CD4-positive, alpha-beta memory T cell (primary cell): Measurements from ENCODE around the gene SRSF10. TPM values are rescaled to one million over a fixed set of nuclear protein-coding genes. Genes with fewer than 3 reads are reported as not detected.
A peak's percentile ranks its signal among the peaks of the same experiment; 100 is the strongest.

Experiments
- CTCF ChIA-PET: fragments of 350-600 bp; sonication (Branson Sonifier 250); formaldehyde crosslinking; loops from one replicate; lab custom pipeline; 2021; ENCODE audit warnings: inconsistent platforms; ENCODE audit not compliant: partially characterized antibody; lab: Charles Lee
- POLR2A ChIA-PET: fragments of 350-600 bp; sonication (Branson Sonifier 250); formaldehyde crosslinking; loops from one replicate; lab custom pipeline; 2021; ENCODE audit not compliant: partially characterized antibody; lab: Charles Lee
- DNase-seq, 5 donors: peaks; one replicate each; pipeline versions ENCODE4 v3.0.0 to v3.0.0-alpha.2; 2020 to 2022; ENCODE audit warnings: mixed read lengths in 1 of 5
- H3K27ac ChIP-seq: one replicate; pipeline ENCODE4 v1.7.0; 2013; ENCODE audit warnings: low read depth, low read length
- H3K27me3 ChIP-seq: 2 replicates; pipeline ENCODE4 v1.7.0; 2013; ENCODE audit warnings: mild to moderate bottlenecking, low read length, moderate library complexity; ENCODE audit not compliant: insufficient read depth
- H3K36me3 ChIP-seq: 2 replicates; pipeline ENCODE4 v1.7.0; 2013; ENCODE audit warnings: mild to moderate bottlenecking, low read length, moderate library complexity; ENCODE audit not compliant: insufficient read depth
- H3K4me1 ChIP-seq: 2 replicates; pipeline ENCODE4 v1.7.0; 2013; ENCODE audit warnings: mild to moderate bottlenecking, low read length, moderate library complexity; ENCODE audit not compliant: insufficient read depth
- H3K4me3 ChIP-seq, 2 donors: one replicate each; pipeline ENCODE4 v1.7.0; 2013; ENCODE audit warnings: low read length in 2 of 2, mild to moderate bottlenecking in 1 of 2
- H3K9me3 ChIP-seq, 2 donors: one replicate each; pipeline ENCODE4 v1.7.0; 2013; ENCODE audit warnings: low read length in 2 of 2, control low read depth in 1 of 2; ENCODE audit not compliant: control insufficient read depth in 1 of 2
- H3K27ac Mint-ChIP-seq, 7 donors: one replicate each; pipeline ENCODE4 v1.8.0; 2020 to 2021; ENCODE audit warnings: mixed read lengths in 7 of 7, mild to moderate bottlenecking in 6 of 7, inconsistent platforms in 3 of 7, moderate library complexity in 3 of 7
- H3K27me3 Mint-ChIP-seq, 2 donors: one replicate each; pipeline ENCODE4 v1.8.0; 2020 to 2021; ENCODE audit warnings: mixed read lengths in 2 of 2
- H3K36me3 Mint-ChIP-seq, 2 donors: one replicate each; pipeline ENCODE4 v1.8.0; 2020 to 2021; ENCODE audit warnings: mixed read lengths in 2 of 2, inconsistent platforms in 1 of 2, mild to moderate bottlenecking in 1 of 2
- H3K4me1 Mint-ChIP-seq, 4 donors: one replicate each; pipeline ENCODE4 v1.8.0; 2020 to 2021; ENCODE audit warnings: mixed read lengths in 4 of 4, mild to moderate bottlenecking in 1 of 4
- H3K4me3 Mint-ChIP-seq, 8 donors: one replicate each; pipeline ENCODE4 v1.8.0; 2020 to 2021; ENCODE audit warnings: mixed read lengths in 8 of 8, mild to moderate bottlenecking in 7 of 8, moderate library complexity in 6 of 8, inconsistent platforms in 3 of 8
- H3K9me3 Mint-ChIP-seq, 8 donors: one replicate each; pipeline ENCODE4 v1.8.0; 2020 to 2021; ENCODE audit warnings: mixed read lengths in 8 of 8, mild to moderate bottlenecking in 5 of 8, inconsistent platforms in 3 of 8, moderate library complexity in 1 of 8
- intact Hi-C: fragments of 100-400 bp; cut with micrococcal nuclease; formaldehyde crosslinking; loops from one replicate; pipeline ENCODE4 v1.15.1; 2023
- polyA plus RNA-seq, 2 donors: library from polyadenylated mRNA; unstranded; fragments of 300-500 nt; fragmentation: Illumina TruSeq; gene quantifications; one replicate each; pipeline ENCODE4 v1.2.3, GENCODE V29; 2021
- total RNA-seq, 2 experiments: library from RNA; stranded (reverse); gene quantifications; one replicate each; pipeline ENCODE4 v1.2.3, GENCODE V29; 2021

The SRSF10 gene
- total RNA-seq (100 to 1,000 TPM; 163 to 169 TPM), polyA plus RNA-seq (100 to 1,000 TPM; 109 to 111 TPM)

- H3K4me3 ChIP-seq = peak within 1 kb of the TSS; percentile 80 to 85
- peak; percentile 97 to 99 (median 98) for DNase-seq
- Mint-ChIP-seq H3K27me3 (no peaks in the 10 kb centered on the region), H3K4me3 (peak within 1 kb of the TSS; percentile 88 to 98 (median 94)), H3K9me3 (peaks cover 0 to 6% (median 0%) of the 10 kb centered on the region in 8 donors), H3K4me1 (peaks cover 38 to 55% (median 47%) of the 10 kb centered on the region in 4 donors), H3K36me3 (peaks cover 4 to 30% of the 10 kb centered on the region in 2 donors), H3K27ac (peak within 1 kb of the TSS; percentile 92 to 99 (median 97))
- H3K9me3 ChIP-seq = no peaks in the 10 kb centered on the region
- intact Hi-C loops = loop anchor here (1.0 to 2.0 kb wide), 2 partner anchors 21 to 1267 kb away; partner anchors contain the start of genes PNRC2 and RSRP1
- ChIA-PET POLR2A (interaction anchor here (1.0 to 4.8 kb wide), 7 partner anchors 9 to 179 kb away, joined by 3 to 80 read pairs (median 6); partner anchors contain the start of genes GALE and PNRC2), CTCF (interaction anchor here (1.0 kb wide), 1 partner anchor 19 kb away, joined by 5 read pairs; no protein-coding TSS in a partner anchor)
- peak within 1 kb of the TSS; percentile 93 for H3K27ac ChIP-seq
- peaks cover 50% of the 10 kb centered on the region for H3K4me1 ChIP-seq
- H3K27me3 ChIP-seq = no peaks in the 10 kb centered on the region
- no peaks in the 10 kb centered on the region for H3K36me3 ChIP-seq
Observed at GRCh38 chr1:23979881-23980727, at the start of gene SRSF10. Gene SRSF10 (minus strand): TSS chr1:23980327. CDS start chr1:23980255, 72 bp downstream.

- Histone ChIP-seq H3K9me3 (no peaks in the 10 kb centered on the region), H3K4me1 (no peaks in the 10 kb centered on the region), H3K4me3 (no peak overlapping the region), H3K27me3 (no peaks in the 10 kb centered on the region), H3K36me3 (no peaks in the 10 kb centered on the region), H3K27ac (no peak overlapping the region)
- ChIA-PET CTCF (interaction anchor here (0.7 to 2.3 kb wide), 9 partner anchors 9 to 256 kb away, joined by 3 to 8 read pairs (median 3); partner anchors contain the start of gene PNRC2), POLR2A (interaction anchor here (1.2 to 1.5 kb wide), 2 partner anchors 68 to 69 kb away, joined by 3 read pairs; no protein-coding TSS in a partner anchor)
- Mint-ChIP-seq H3K27me3 (peaks cover 0 to 1% of the 10 kb centered on the region in 2 donors), H3K9me3 (no peaks in the 10 kb centered on the region), H3K4me3 (no peak overlapping the region), H3K27ac (no peak overlapping the region), H3K36me3 (no peaks in the 10 kb centered on the region), H3K4me1 (peaks cover 0 to 2% (median 1%) of the 10 kb centered on the region in 4 donors)
- intact Hi-C loops = loop anchor here (1.0 kb wide), 1 partner anchor 69 kb away; the partner anchor contains the start of gene PNRC2
- DNase-seq = peak in 4 of 5 donors; percentile 21 to 30 (median 25)
Observed at GRCh38 chr1:24027838-24028468, 47.8 kb upstream of the SRSF10 start.

GRCh38 chr1:24022581-24023361 lies 42.6 kb upstream of the SRSF10 start:
- CTCF ChIA-PET = no interaction called here
- no peaks in the 10 kb centered on the region for H3K9me3 Mint-ChIP-seq
- no peaks in the 10 kb centered on the region for H3K36me3 Mint-ChIP-seq
- Histone ChIP-seq H3K9me3 (no peaks in the 10 kb centered on the region), H3K36me3 (no peaks in the 10 kb centered on the region), H3K27me3 (no peaks in the 10 kb centered on the region), H3K4me1 (no peaks in the 10 kb centered on the region), H3K27ac (no peak overlapping the region), H3K4me3 (no peak overlapping the region)
- H3K27ac Mint-ChIP-seq = peak overlapping the region in 1 of 7 donors; percentile 72
- POLR2A ChIA-PET = no interaction called here
- intact Hi-C loops = no loop called here
- H3K27me3 Mint-ChIP-seq = peaks cover 0 to 1% of the 10 kb centered on the region in 2 donors
- no peak for DNase-seq
- H3K4me3 Mint-ChIP-seq = no peak overlapping the region
- no peaks in the 10 kb centered on the region for H3K4me1 Mint-ChIP-seq

GRCh38 chr1:24021403-24022266 lies 41.5 kb upstream of the SRSF10 start:
- no peaks in the 10 kb centered on the region for H3K4me1 ChIP-seq
- ChIA-PET CTCF (no interaction called here), POLR2A (no interaction called here)
- Mint-ChIP-seq H3K4me3 (no peak overlapping the region), H3K27ac (no peak overlapping the region), H3K27me3 (peaks cover 4 to 6% of the 10 kb centered on the region in 2 donors), H3K4me1 (no peaks in the 10 kb centered on the region), H3K36me3 (no peaks in the 10 kb centered on the region), H3K9me3 (no peaks in the 10 kb centered on the region)
- no peaks in the 10 kb centered on the region for H3K27me3 ChIP-seq
- no peak overlapping the region for H3K4me3 ChIP-seq
- no peak for DNase-seq
- no peaks in the 10 kb centered on the region for H3K9me3 ChIP-seq
- intact Hi-C loops = no loop called here
- no peak overlapping the region for H3K27ac ChIP-seq
- H3K36me3 ChIP-seq = no peaks in the 10 kb centered on the region

GRCh38 chr1:24020470-24020869 lies 40.3 kb upstream of the SRSF10 start:
- H3K36me3 Mint-ChIP-seq = no peaks in the 10 kb centered on the region
- H3K4me1 Mint-ChIP-seq = no peaks in the 10 kb centered on the region
- Histone ChIP-seq H3K4me3 (no peak overlapping the region), H3K36me3 (no peaks in the 10 kb centered on the region), H3K9me3 (no peaks in the 10 kb centered on the region), H3K4me1 (no peaks in the 10 kb centered on the region), H3K27me3 (no peaks in the 10 kb centered on the region), H3K27ac (no peak overlapping the region)
- H3K9me3 Mint-ChIP-seq = no peaks in the 10 kb centered on the region
- intact Hi-C loops = no loop called here
- no peak overlapping the region for H3K27ac Mint-ChIP-seq
- POLR2A ChIA-PET = no interaction called here
- no peak overlapping the region for H3K4me3 Mint-ChIP-seq
- CTCF ChIA-PET = no interaction called here
- peaks cover 4 to 6% of the 10 kb centered on the region in 2 donors for H3K27me3 Mint-ChIP-seq
- DNase-seq = no peak

GRCh38 chr1:24020025-24020424 lies 39.9 kb upstream of the SRSF10 start:
- Histone ChIP-seq H3K4me1 (no peaks in the 10 kb centered on the region), H3K4me3 (no peak overlapping the region), H3K27me3 (no peaks in the 10 kb centered on the region), H3K9me3 (no peaks in the 10 kb centered on the region), H3K36me3 (no peaks in the 10 kb centered on the region), H3K27ac (no peak overlapping the region)
- Mint-ChIP-seq H3K4me1 (no peaks in the 10 kb centered on the region), H3K4me3 (no peak overlapping the region), H3K27ac (peak overlapping the region in 1 of 7 donors; percentile 48), H3K27me3 (peaks cover 4 to 6% of the 10 kb centered on the region in 2 donors), H3K9me3 (no peaks in the 10 kb centered on the region), H3K36me3 (no peaks in the 10 kb centered on the region)
- ChIA-PET POLR2A (no interaction called here), CTCF (no interaction called here)
- no peak for DNase-seq
- intact Hi-C loops = no loop called here
